ENCODE measurements around the gene SCAMP5.

Gene SCAMP5

GRCh38 chr15:74977599-74977998 lies 17.8 kb upstream of the SCAMP5 start:
- no peak for DNase-seq

GRCh38 chr15:74978077-74978476 lies 17.3 kb upstream of the SCAMP5 start:
- no peak for DNase-seq

GRCh38 chr15:74978503-74978902 lies 16.9 kb upstream of the SCAMP5 start:
- DNase-seq: no peak

GRCh38 chr15:74982183-74982582 lies 13.2 kb upstream of the SCAMP5 start:
- no peak for DNase-seq

- no peak for DNase-seq
Observed at GRCh38 chr15:74983725-74984231, 11.6 kb upstream of the SCAMP5 start.

- DNase-seq: peak; percentile 6 to 14
Observed at GRCh38 chr15:74988007-74988800, 7.2 kb upstream of the SCAMP5 start.

GRCh38 chr15:74989527-74989926 lies 5.8 kb upstream of the SCAMP5 start:
- no peak for DNase-seq

- DNase-seq: no peak
Observed at GRCh38 chr15:74992619-74993018, 2.7 kb upstream of the SCAMP5 start.

GRCh38 chr15:74994236-74994635 lies 1.1 kb upstream of the SCAMP5 start:
- no peak for DNase-seq

GRCh38 chr15:74994685-74995084 lies 678 bp upstream of the SCAMP5 start:
- DNase-seq: no peak

- DNase-seq: no peak
Observed at GRCh38 chr15:74995779-74996765, 709 bp downstream of the SCAMP5 start.

GRCh38 chr15:74997141-74997540 lies 1.8 kb downstream of the SCAMP5 start:
- no peak for DNase-seq

GRCh38 chr15:74997543-74997942 lies 2.2 kb downstream of the SCAMP5 start:
- no peak for DNase-seq

- DNase-seq: no peak
Observed at GRCh38 chr15:75001310-75001709, 5.9 kb downstream of the SCAMP5 start.

- DNase-seq: no peak
Observed at GRCh38 chr15:75002398-75002797, 7.0 kb downstream of the SCAMP5 start.

- DNase-seq: no peak
Observed at GRCh38 chr15:75007216-75007615, 11.9 kb downstream of the SCAMP5 start.

GRCh38 chr15:75008221-75008625 lies 12.9 kb downstream of the SCAMP5 start:
- DNase-seq: no peak

- no peak for DNase-seq
Observed at GRCh38 chr15:75008629-75009326, 13.4 kb downstream of the SCAMP5 start.

GRCh38 chr15:75016431-75016830 lies 21.1 kb downstream of the SCAMP5 start:
- DNase-seq: no peak

- DNase-seq: no peak
Observed at GRCh38 chr15:75019916-75020315, 24.6 kb downstream of the SCAMP5 start.

GRCh38 chr15:75021341-75021740 lies 26.0 kb downstream of the SCAMP5 start:
- DNase-seq: no peak

GRCh38 chr15:75022783-75023180 lies 27.4 kb downstream of the SCAMP5 start:
- no peak for DNase-seq

Data from CD4-positive, alpha-beta T cell treated with Interleukin-4 for 1 hour (primary cell).